ENCODE measurements around the gene AFG3L2.
A peak's percentile ranks its signal among the peaks of the same experiment; 100 is the strongest.
"Not testable (repeated sequence)": the region's sequence is repeated elsewhere in the genome, so short reads cannot be mapped to it uniquely, and the experiment has no call there.

The AFG3L2 gene

DNA sequence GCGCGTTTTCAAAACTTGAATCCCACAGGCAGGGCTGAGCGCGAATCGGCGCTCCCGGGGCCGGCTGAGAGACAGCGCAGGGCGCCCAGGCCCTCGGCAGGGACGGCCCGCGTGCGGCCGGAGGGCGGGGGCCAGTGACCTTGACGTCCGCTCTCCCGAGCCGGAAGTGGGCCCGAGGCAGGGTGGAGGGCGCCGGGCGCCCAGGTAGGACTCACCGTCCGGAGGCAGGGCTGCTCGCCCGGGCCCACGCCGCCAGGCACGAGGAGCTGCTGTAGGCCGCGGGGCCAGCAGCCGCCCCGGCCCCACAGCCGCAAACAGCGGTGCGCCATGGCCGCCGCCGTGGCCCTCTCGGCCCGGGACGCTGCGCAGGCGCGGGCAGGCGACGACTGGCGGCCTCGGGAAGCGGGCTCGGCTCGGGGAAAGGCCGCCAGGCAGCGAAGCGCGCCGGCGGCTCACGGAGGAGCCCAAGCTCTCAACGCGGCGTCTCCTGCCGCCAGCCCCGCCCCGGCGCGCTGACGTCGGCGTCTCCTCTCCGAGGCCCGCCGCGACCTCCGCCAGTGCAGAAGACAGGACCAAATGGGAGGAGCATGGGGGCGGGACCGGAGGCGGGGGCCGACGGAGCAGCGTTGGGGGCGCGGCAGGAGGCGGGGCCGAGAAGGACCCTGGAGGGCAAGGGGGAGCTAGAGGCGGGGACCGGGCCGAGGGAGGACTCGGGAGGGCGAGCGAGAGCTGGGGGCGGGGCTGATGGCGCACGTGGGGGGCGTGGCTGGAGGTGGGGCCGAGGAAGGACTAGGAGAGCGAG, at the start of gene AFG3L2:
AFG3L2 (minus strand) TSS at position 474 of the 802 bp plus-strand sequence; CDS start at position 329, 145 bp downstream.
- peak; percentile 100 for DNase-seq

GRCh38 chr18:12424252-12424651, 47.2 kb upstream of the AFG3L2 start:
- DNase-seq: no peak

DNA sequence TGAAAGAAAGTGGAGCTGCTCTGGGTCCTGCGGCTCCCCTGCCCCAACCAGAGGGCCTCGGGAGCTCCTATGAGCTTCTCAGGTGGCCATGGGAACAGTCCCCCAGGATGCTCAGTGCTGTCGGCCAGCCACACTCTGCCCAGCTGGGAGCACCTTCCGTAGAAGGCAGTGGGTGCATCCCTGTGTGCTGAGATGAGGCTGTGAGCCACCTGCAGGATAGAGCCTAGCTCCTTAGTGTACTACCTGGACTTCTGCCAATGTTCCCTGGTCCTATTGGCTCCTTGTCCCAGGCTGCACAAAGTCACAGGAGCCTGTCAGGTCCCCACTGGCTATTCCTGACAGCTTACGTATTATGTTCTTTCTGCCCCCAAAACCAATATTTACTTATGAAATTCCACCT, 46.8 kb upstream of the AFG3L2 start:
- no peak for DNase-seq

GRCh38 chr18:12423393-12423792, 46.4 kb upstream of the AFG3L2 start:
- DNase-seq: no peak

DNA sequence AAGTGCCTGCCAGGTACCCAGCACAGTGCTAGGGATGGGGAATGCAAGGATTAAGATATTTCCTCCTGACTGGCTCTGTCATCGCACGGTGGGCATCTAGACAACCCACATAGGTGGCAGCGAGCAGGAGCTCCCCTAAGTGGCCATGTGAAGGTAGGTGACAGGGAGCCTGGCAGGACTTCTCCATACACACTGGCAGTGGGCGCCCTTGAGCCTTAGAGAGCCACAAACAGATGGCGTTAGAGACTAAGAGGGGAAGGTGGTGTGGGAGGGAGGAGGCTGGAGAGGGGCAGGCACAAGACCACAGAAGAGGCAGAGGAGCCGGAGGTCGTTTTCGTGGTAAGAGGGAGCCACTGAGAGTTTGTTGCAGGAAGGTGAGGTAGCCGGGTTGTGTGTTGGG, 45.9 kb upstream of the AFG3L2 start:
- peak; percentile 35 for DNase-seq

- DNase-seq: no peak
Measured at GRCh38 chr18:12421732-12422131, 44.7 kb upstream of the AFG3L2 start.

GRCh38 chr18:12420821-12421421, 43.9 kb upstream of the AFG3L2 start:
- DNase-seq: no peak

DNA sequence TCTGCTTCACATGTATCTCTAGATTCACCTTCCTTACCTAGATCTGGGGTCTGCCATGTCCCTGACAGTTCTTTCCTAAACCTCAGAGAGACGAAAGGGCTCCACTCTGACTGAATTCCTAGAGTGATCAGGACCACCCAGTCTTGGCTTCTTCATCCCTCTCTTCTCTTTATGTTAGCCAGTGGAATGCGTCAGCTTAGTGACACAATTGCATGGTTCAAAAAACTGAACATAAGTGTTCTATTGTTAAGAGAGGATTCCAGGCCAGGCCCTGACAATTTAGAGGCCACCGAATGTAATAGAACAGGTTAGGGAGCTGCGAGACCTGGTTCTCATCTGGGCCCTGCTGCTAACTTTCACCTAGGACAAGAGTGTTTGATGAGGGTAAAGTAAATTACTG, 40.7 kb upstream of the AFG3L2 start:
- DNase-seq: no peak

DNA sequence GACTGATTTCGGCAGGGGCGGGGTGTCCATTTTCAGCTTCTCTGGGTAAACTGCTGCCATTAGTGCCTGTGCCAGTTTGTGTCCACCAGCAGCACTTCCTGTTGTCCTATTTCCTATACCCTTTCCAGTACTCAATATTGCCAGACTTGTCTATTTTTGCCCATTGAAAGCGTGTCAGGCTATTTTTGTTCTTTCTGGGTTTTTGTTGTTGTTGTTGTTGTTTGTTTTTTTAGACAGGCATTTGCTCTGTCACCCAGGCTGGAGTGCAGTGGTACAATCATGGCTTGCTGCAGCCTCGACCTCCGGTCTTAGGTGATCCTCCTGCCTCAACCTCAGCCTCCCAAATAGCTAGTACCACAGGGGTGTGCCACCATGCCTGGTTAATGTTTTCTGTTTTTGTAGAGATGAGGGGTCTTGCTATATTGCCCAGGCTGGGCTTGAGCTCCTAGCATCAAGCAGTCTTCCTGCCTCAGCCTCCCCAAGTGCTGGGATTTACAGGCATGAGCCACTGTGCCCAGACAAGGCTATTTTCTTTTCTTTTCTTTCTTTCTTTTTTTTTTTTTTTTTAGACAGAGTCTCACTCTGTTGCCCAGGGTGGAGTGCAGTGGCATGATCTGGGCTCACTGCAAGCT, 39.2 kb upstream of the AFG3L2 start:
- DNase-seq: no peak

GRCh38 chr18:12411456-12411855, 34.4 kb upstream of the AFG3L2 start:
- no peak for DNase-seq

DNA sequence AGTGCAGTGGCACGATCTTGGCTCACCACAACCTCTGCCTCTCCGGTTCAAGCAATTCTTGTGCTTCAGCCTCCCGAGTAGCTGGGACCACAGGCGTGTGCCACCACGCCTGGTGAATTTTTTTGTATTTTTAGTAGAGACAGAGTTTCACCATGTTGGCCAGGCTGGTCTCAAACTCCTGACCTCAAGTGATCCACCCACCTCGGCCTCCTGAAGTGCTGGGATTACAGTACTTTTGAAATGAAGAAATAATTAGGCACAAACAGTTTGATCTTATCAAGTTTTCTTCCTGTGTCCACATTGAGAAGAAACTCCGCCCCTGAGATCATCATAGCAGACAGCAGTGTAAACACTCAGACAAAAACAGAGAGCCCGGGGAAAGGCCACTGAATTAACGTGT, 33.7 kb upstream of the AFG3L2 start:
- DNase-seq: not testable (repeated sequence)

- no peak for DNase-seq
Measured at GRCh38 chr18:12410081-12410481, 33.1 kb upstream of the AFG3L2 start.

GRCh38 chr18:12409469-12409868, 32.4 kb upstream of the AFG3L2 start:
- DNase-seq: no peak

GRCh38 chr18:12408247-12408869, 31.3 kb upstream of the AFG3L2 start:
- no peak for DNase-seq

- no peak for DNase-seq
Measured at GRCh38 chr18:12406371-12407111, 29.5 kb upstream of the AFG3L2 start.

- DNase-seq: no peak
Measured at GRCh38 chr18:12405066-12405465, 28.0 kb upstream of the AFG3L2 start.

DNA sequence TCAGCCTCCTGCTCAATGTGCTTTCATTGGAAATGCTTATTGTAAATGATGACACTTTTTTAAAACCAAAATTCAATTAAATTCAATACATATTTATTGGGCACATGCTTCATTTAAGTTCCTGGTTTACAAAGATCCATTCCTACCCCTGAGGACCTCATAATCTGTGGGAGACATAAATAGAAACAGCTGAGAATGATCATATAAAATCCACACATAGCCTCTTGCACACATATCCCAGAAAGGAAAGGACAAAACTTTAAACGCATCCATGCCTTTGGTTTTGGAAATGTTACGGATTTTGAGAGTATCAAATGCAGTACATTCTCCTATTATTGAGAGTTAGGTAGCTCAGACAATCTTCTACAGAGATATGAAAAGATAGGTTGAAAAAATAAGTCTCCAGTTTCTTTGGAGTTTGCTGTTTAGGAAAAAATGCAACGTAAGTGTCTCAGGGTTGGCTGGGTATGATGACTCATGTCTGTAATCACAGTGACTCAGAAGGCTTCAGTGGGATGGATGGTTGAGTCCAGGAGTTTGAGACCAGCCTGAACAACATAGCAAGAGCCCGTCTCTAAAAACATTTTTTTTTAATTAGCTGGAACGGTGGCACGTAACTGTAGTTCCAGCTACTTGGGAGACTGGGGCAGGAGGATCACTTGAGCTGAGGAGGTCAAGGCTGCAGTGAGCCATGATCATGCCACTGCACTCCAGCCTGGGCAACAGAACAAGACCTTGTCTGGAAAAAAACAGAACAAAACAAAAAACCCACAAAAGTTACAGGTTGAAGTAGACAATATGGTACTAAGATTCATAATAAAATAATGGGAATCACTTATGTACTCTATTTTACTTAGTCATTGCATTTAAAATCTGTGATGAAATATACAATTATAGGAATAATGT, 26.8 kb upstream of the AFG3L2 start:
- peak; percentile 61 for DNase-seq

GRCh38 chr18:12401881-12402280, 24.9 kb upstream of the AFG3L2 start:
- no peak for DNase-seq

- no peak for DNase-seq
Measured at GRCh38 chr18:12399231-12399630, 22.2 kb upstream of the AFG3L2 start.

GRCh38 chr18:12398625-12399024, 21.6 kb upstream of the AFG3L2 start:
- no peak for DNase-seq

- DNase-seq: no peak
Measured at GRCh38 chr18:12397793-12398192, 20.8 kb upstream of the AFG3L2 start.

DNA sequence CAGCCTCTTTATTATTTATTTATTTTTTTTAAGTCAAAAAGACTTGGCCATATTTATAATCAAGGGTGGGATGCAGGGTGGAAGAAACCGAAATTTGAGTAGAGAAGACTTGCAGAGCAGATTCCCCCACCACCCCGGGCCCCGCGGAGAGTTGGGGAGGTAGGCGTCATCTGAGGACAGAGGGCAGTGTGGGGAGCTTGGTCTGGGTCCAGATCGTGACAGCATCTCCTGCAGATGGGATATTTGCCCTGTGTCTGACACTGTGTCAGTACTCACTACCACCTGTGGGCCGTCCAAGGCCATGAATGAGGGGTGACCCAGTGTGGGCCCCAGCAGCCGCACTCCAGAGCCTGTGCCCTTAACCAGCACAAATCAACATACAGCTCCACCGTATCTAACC, 20.2 kb upstream of the AFG3L2 start:
- DNase-seq: no peak

Measured in activated CD4-positive, alpha-beta T cell treated with anti-CD3 and anti-CD28 coated beads, Interleukin-10, Interleukin-2, amounts not matched to agents 100 ng/mL and 50 ng/mL, durations not matched to agents 16 hours and 8 hours (primary cell).